Activated CD4-positive, alpha-beta memory T cell treated with anti-CD3 and anti-CD28 coated beads for 36 hours (primary cell): ENCODE measurements around the gene HELB. TPM values are rescaled to one million over a fixed set of nuclear protein-coding genes. Genes with fewer than 3 reads are reported as not detected.

Experiments
- CTCF ChIA-PET: fragments of 350-600 bp; sonication (Branson Sonifier 250); formaldehyde crosslinking; loops from one replicate; lab custom pipeline; 2021; ENCODE audit warnings: antibody characterized with exemption, inconsistent platforms; lab: Charles Lee
- POLR2A ChIA-PET: fragments of 350-600 bp; sonication (Branson Sonifier 250); formaldehyde crosslinking; loops from one replicate; lab custom pipeline; 2021; ENCODE audit warnings: antibody characterized with exemption; lab: Charles Lee
- DNase-seq: peaks from one replicate; pipeline ENCODE4 v3.0.0-alpha.2; 2020
- H3K27ac Mint-ChIP-seq: one replicate; pipeline ENCODE4 v1.8.0; 2021; ENCODE audit warnings: mixed read lengths
- H3K27me3 Mint-ChIP-seq: one replicate; pipeline ENCODE4 v1.8.0; 2021; ENCODE audit warnings: mixed read lengths
- H3K36me3 Mint-ChIP-seq: one replicate; pipeline ENCODE4 v1.8.0; 2021; ENCODE audit warnings: mixed read lengths
- H3K4me1 Mint-ChIP-seq: one replicate; pipeline ENCODE4 v1.8.0; 2021; ENCODE audit warnings: low read depth, mixed read lengths
- H3K4me3 Mint-ChIP-seq: one replicate; pipeline ENCODE4 v1.8.0; 2021; ENCODE audit warnings: mild to moderate bottlenecking, mixed read lengths
- H3K9me3 Mint-ChIP-seq: one replicate; pipeline ENCODE4 v1.8.0; 2021; ENCODE audit warnings: mixed read lengths
- intact Hi-C: fragments of 100-400 bp; cut with micrococcal nuclease; formaldehyde crosslinking; loops from one replicate; pipeline ENCODE4 v1.15.1; 2023
- total RNA-seq, 2 experiments: library from RNA; stranded (reverse); gene quantifications; one replicate each; pipeline ENCODE4 v1.2.3, GENCODE V29; 2021

The HELB gene
- total RNA-seq, 2 experiments from 2014 or later: 20.8 to 21.8 TPM

GRCh38 chr12:66359300-66359699 is 57.0 kb downstream of the HELB start:
- intact Hi-C loops: no loop called here
- CTCF ChIA-PET: no interaction called here
- DNase-seq: no peak
- H3K4me3 Mint-ChIP-seq: no peak overlapping the region
- H3K27me3 Mint-ChIP-seq: no peaks in the 10 kb centered on the region
- H3K9me3 Mint-ChIP-seq: no peaks in the 10 kb centered on the region
- no peak overlapping the region for H3K27ac Mint-ChIP-seq
- POLR2A ChIA-PET: no interaction called here
- H3K4me1 Mint-ChIP-seq: no peaks in the 10 kb centered on the region
- peaks cover 4% of the 10 kb centered on the region for H3K36me3 Mint-ChIP-seq

- no peak for DNase-seq
- Mint-ChIP-seq H3K27ac (no peak overlapping the region), H3K4me3 (no peak overlapping the region), H3K9me3 (no peaks in the 10 kb centered on the region), H3K4me1 (no peaks in the 10 kb centered on the region), H3K36me3 (peaks cover 4% of the 10 kb centered on the region), H3K27me3 (no peaks in the 10 kb centered on the region)
- POLR2A ChIA-PET: interaction anchor here (1.2 kb wide), 1 partner anchor 9 kb away, joined by 4 read pairs; no protein-coding TSS in a partner anchor
- intact Hi-C loops: no loop called here
- CTCF ChIA-PET: no interaction called here
Measured at GRCh38 chr12:66361703-66362102, 59.4 kb downstream of the HELB start.

- peaks cover 4% of the 10 kb centered on the region for H3K36me3 Mint-ChIP-seq
- H3K27me3 Mint-ChIP-seq: no peaks in the 10 kb centered on the region
- H3K27ac Mint-ChIP-seq: no peak overlapping the region
- H3K4me3 Mint-ChIP-seq: no peak overlapping the region
- ChIA-PET POLR2A (interaction anchor here (0.6 kb wide), 1 partner anchor 60 kb away, joined by 5 read pairs; no protein-coding TSS in a partner anchor), CTCF (no interaction called here)
- no peaks in the 10 kb centered on the region for H3K4me1 Mint-ChIP-seq
- no peaks in the 10 kb centered on the region for H3K9me3 Mint-ChIP-seq
- no peak for DNase-seq
- intact Hi-C loops: no loop called here
Measured at GRCh38 chr12:66365718-66366490, 63.6 kb downstream of the HELB start.

GRCh38 chr12:66367015-66367667 is 64.8 kb downstream of the HELB start:
- Mint-ChIP-seq H3K4me3 (no peak overlapping the region), H3K27me3 (no peaks in the 10 kb centered on the region), H3K36me3 (peaks cover 4% of the 10 kb centered on the region), H3K4me1 (no peaks in the 10 kb centered on the region), H3K27ac (no peak overlapping the region), H3K9me3 (no peaks in the 10 kb centered on the region)
- DNase-seq: no peak
- CTCF ChIA-PET: no interaction called here
- intact Hi-C loops: no loop called here
- POLR2A ChIA-PET: no interaction called here

GRCh38 chr12:66371982-66372381 is 69.7 kb downstream of the HELB start:
- no peak overlapping the region for H3K27ac Mint-ChIP-seq
- ChIA-PET CTCF (no interaction called here), POLR2A (no interaction called here)
- no peaks in the 10 kb centered on the region for H3K27me3 Mint-ChIP-seq
- intact Hi-C loops: no loop called here
- H3K36me3 Mint-ChIP-seq: peaks cover 7% of the 10 kb centered on the region
- no peaks in the 10 kb centered on the region for H3K4me1 Mint-ChIP-seq
- H3K4me3 Mint-ChIP-seq: no peak overlapping the region
- H3K9me3 Mint-ChIP-seq: no peaks in the 10 kb centered on the region
- DNase-seq: no peak

- no peaks in the 10 kb centered on the region for H3K27me3 Mint-ChIP-seq
- H3K36me3 Mint-ChIP-seq: peaks cover 7% of the 10 kb centered on the region
- intact Hi-C loops: no loop called here
- H3K4me3 Mint-ChIP-seq: no peak overlapping the region
- no peak overlapping the region for H3K27ac Mint-ChIP-seq
- POLR2A ChIA-PET: no interaction called here
- CTCF ChIA-PET: interaction anchor here (0.6 to 2.2 kb wide), 2 partner anchors 106 to 1560 kb away, joined by 5 to 7 read pairs; no protein-coding TSS in a partner anchor
- H3K4me1 Mint-ChIP-seq: no peaks in the 10 kb centered on the region
- no peak for DNase-seq
- no peaks in the 10 kb centered on the region for H3K9me3 Mint-ChIP-seq
Measured at GRCh38 chr12:66375560-66375959, 73.3 kb downstream of the HELB start.

- Mint-ChIP-seq H3K4me1 (no peaks in the 10 kb centered on the region), H3K4me3 (no peak overlapping the region), H3K9me3 (no peaks in the 10 kb centered on the region), H3K27me3 (no peaks in the 10 kb centered on the region), H3K36me3 (peaks cover 5% of the 10 kb centered on the region), H3K27ac (no peak overlapping the region)
- POLR2A ChIA-PET: no interaction called here
- CTCF ChIA-PET: interaction anchor here (1.6 kb wide), 1 partner anchor 110 kb away, joined by 3 read pairs; no protein-coding TSS in a partner anchor
- no peak for DNase-seq
- intact Hi-C loops: no loop called here
Measured at GRCh38 chr12:66379616-66380015, 77.3 kb downstream of the HELB start.

- POLR2A ChIA-PET: no interaction called here
Measured at GRCh38 chr12:66380769-66381535, 78.7 kb downstream of the HELB start.

GRCh38 chr12:66387117-66387516 is 84.8 kb downstream of the HELB start:
- no peak for DNase-seq
- H3K27ac Mint-ChIP-seq: no peak overlapping the region
- H3K4me1 Mint-ChIP-seq: no peaks in the 10 kb centered on the region
- H3K4me3 Mint-ChIP-seq: no peak overlapping the region
- H3K36me3 Mint-ChIP-seq: peaks cover 7% of the 10 kb centered on the region
- no peaks in the 10 kb centered on the region for H3K27me3 Mint-ChIP-seq
- intact Hi-C loops: no loop called here
- H3K9me3 Mint-ChIP-seq: no peaks in the 10 kb centered on the region
- POLR2A ChIA-PET: interaction anchor here (0.6 kb wide), 1 partner anchor 27 kb away, joined by 3 read pairs; no protein-coding TSS in a partner anchor
- CTCF ChIA-PET: no interaction called here

More at GRCh38 chr12:66380769-66381535, 78.7 kb downstream of the HELB start:
- no peaks in the 10 kb centered on the region for H3K27me3 Mint-ChIP-seq
- no peaks in the 10 kb centered on the region for H3K9me3 Mint-ChIP-seq
- H3K27ac Mint-ChIP-seq: no peak overlapping the region
- H3K4me3 Mint-ChIP-seq: no peak overlapping the region
- no peak for DNase-seq
- CTCF ChIA-PET: no interaction called here
- H3K4me1 Mint-ChIP-seq: no peaks in the 10 kb centered on the region
- H3K36me3 Mint-ChIP-seq: peaks cover 8% of the 10 kb centered on the region
- intact Hi-C loops: no loop called here

Other genes with a start within 250 kb of the HELB start
- 10 to 100 TPM; 29.1 to 31.2 TPM for gene LLPH, start 171.7 kb upstream of the HELB start, total RNA-seq
- gene TMBIM4, start 132.5 kb upstream of the HELB start, total RNA-seq: 10 to 100 TPM; 63.7 to 66.7 TPM
- under 1 TPM; 0.45 to 0.46 TPM for gene IRAK3, start 113.3 kb upstream of the HELB start, total RNA-seq